Lower leg skin (tissue), 4 donors: ENCODE data around the gene CREB3. TPM values are rescaled to one million over a fixed set of nuclear protein-coding genes. Genes with fewer than 3 reads are reported as not detected.
A peak's percentile ranks its signal among the peaks of the same experiment; 100 is the strongest.

ENCODE experiments used
- DNase-seq, 2 donors: peaks; one replicate each; pipeline ENCODE4 v3.0.0-alpha.2; 2019; ENCODE audit warnings: low spot score in 2 of 2
- H3K4me3 ChIP-seq: fragments of 200-600 bp; sonication (generic); 2 replicates; pipeline ENCODE4 v1.5.1; 2017; ENCODE audit warnings: mild to moderate bottlenecking, low read depth; ENCODE audit not compliant: poor library complexity, severe bottlenecking
- CTCF ChIP-seq, 3 donors: fragments of 450-650 bp; IDR thresholded peaks; one replicate each; pipeline ENCODE4 v1.5.1; 2016; ENCODE audit warnings: antibody characterized with exemption in 3 of 3, mild to moderate bottlenecking in 3 of 3, moderate library complexity in 2 of 3
- POLR2A ChIP-seq, 2 donors: fragments of 450-650 bp; IDR thresholded peaks; one replicate each; pipeline ENCODE4 v1.6.1; 2016 to 2017; ENCODE audit warnings: antibody characterized with exemption in 2 of 2, mild to moderate bottlenecking in 1 of 2, moderate library complexity in 1 of 2
- WGBS, 2 donors: methylation state at CpG; one replicate each; pipeline ENCODE4 v1.1.5; 2018; 5-methylcytosine and 5-hydroxymethylcytosine counted together
- intact Hi-C: fragments of 100-400 bp; cut with DNase I; formaldehyde crosslinking; loops from one replicate; pipeline ENCODE4 v1.15.0; 2023; ENCODE audit warnings: low total_unique reads
- total RNA-seq, 4 donors: library from RNA; depleted of rRNA; stranded (reverse); fragments of >200 nt; gene quantifications; one replicate each; pipeline ENCODE4 v1.1.0, GENCODE V29; 2016

CREB3 gene
- total RNA-seq, 4 donors from 2014 or later = 18.2 to 26.6 (median 20.5) TPM

GRCh38 chr9:35723908-35724307, 8.6 kb upstream of the CREB3 start:
- TF ChIP-seq POLR2A (IDR thresholded peaks at IDR 0.05) (no peak), CTCF (IDR thresholded peaks at IDR 0.05) (no peak)
- intact Hi-C loops = loop anchor here (10.0 kb wide), 1 partner anchor 49 kb away; the partner anchor contains the start of gene CA9
- WGBS, 2 donors = 93 to 97% methylated on average over 8 of the region's 8 CpGs
- DNase-seq = no peak
- no peak overlapping the region for H3K4me3 ChIP-seq

- intact Hi-C loops = loop anchor here (10.0 kb wide), 1 partner anchor 51 kb away; the partner anchor contains the start of gene CA9
- no peak for DNase-seq
- no peak overlapping the region for H3K4me3 ChIP-seq
- WGBS, 2 donors = 92 to 94% methylated on average over 11 of the region's 11 CpGs
- TF ChIP-seq POLR2A (IDR thresholded peaks at IDR 0.05) = no peak
- TF ChIP-seq CTCF (IDR thresholded peaks at IDR 0.05) = no peak
Observed at GRCh38 chr9:35725362-35725761, 7.1 kb upstream of the CREB3 start.

DNA sequence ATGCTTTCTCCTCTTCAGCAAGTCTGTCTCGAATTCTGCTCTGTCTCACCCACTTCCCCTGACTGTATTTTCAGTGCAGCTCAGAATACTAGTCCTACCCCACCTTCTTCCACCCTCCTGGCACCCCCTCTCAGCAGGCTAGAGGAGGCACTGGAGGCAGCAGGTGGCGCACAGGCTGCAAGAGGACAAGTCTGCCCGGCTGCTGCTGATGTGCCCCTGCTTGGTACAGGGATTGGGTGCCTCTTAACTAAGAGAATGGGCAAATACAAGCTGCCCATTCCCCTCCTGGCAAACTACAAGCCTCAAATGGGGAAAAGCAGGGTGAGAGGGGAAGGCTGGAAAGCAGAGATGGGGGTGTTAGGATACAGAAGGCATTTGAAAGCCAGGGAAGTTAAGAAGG, 5.5 kb upstream of the CREB3 start:
- 49 to 66% methylated on average over 3 of the region's 3 CpGs for WGBS, 2 donors
- DNase-seq = no peak
- TF ChIP-seq CTCF (IDR thresholded peaks at IDR 0.05) (no peak), POLR2A (IDR thresholded peaks at IDR 0.05) (no peak)
- intact Hi-C loops = loop anchor here (10.0 kb wide), 1 partner anchor 52 kb away; the partner anchor contains the start of gene CA9
- H3K4me3 ChIP-seq = no peak overlapping the region

- WGBS, 2 donors = 56 to 61% methylated on average over 5 of the region's 5 CpGs
- H3K4me3 ChIP-seq = no peak overlapping the region
- intact Hi-C loops = loop anchor here (10.0 kb wide), 1 partner anchor 53 kb away; the partner anchor contains the start of gene CA9
- TF ChIP-seq POLR2A (IDR thresholded peaks at IDR 0.05) = no peak
- no peak for TF ChIP-seq CTCF (IDR thresholded peaks at IDR 0.05)
- no peak for DNase-seq
Observed at GRCh38 chr9:35727676-35728040, 4.8 kb upstream of the CREB3 start.

DNA sequence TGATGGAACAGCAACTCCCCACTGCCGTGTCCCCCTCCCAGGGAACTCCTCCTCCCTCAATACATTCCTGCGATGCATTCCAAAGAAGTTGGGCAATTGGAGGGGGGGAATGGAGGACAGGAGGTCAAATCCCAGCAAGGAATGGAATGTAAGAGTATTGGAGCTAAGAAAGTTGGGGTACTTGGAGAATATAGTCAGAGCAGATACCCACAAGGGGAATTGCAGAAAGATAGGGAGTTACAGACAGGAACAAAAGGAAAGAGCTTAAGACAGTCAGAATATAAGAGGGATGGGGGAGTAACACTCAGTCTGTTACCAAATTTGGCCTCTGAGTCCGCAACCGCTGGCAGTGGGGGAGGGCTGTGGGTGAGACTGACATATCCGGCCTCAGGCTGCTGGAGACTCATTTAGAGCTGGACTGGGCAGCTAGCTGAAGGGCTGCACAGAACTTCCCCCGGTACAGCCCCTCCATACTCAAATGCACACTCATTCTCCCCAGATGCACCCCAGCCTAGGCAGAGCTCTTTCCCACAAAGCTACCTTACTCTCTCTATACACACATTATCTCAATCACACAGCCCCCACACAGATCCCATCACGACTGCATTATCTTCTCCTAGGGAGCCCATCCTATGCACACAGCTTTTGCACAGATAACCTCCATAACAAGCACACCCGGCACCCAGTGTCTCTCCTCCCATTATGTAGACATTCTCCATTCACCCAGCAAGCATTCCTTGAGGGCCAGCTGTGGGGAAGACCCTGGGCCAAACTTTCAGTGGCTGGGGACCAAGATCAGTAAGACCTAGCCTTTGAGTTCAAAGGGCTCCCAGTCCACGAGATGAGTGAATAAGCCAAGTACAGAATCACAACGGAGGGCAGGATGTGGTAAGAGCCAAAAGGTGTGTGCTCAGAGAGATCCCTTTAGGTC, 4.2 kb upstream of the CREB3 start:
- 21 to 26% methylated on average over 10 of the region's 10 CpGs for WGBS, 2 donors
- H3K4me3 ChIP-seq = no peak overlapping the region
- DNase-seq = peak; percentile 67 to 91
- intact Hi-C loops = loop anchor here (10.0 kb wide), 1 partner anchor 54 kb away; the partner anchor contains the start of gene CA9
- no peak for TF ChIP-seq CTCF (IDR thresholded peaks at IDR 0.05)
- TF ChIP-seq POLR2A (IDR thresholded peaks at IDR 0.05) = no peak
